Measurements from ENCODE around the gene VASH1. TPM values are rescaled to one million over a fixed set of nuclear protein-coding genes. Genes with fewer than 3 reads are reported as not detected.
"Not testable (repeated sequence)": the region's sequence is repeated elsewhere in the genome, so short reads cannot be mapped to it uniquely, and the experiment has no call there.

The VASH1 gene
- total and polyA plus RNA-seq, 2 donors (not counting 1 experiment from before 2014, with no cell fraction given): 2.5 to 4.5 TPM

DNA sequence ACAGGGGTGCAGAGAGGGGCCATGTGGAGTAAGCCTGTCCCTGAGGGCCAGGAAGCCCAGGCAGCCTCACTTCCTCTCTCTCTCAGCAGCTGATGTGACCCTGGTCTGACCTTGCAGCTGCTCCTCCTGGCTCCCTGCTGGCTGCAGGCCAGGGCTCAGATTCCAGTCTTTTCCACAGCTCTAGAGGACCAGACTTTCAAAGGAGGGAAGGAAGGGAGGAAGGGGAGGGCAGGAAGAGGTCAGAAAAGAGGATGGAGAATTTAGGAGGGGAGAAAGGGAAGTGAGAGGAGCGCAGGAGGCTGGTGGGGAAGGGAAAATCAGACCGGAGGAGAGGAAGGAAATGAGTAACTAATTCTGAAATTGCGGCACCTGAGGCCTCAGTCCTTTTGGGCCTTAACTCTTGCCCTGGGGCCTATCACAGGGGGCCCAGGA is 40.9 kb upstream of the VASH1 start:
- Histone ChIP-seq H3K9ac (ENCODE audit: insufficient read depth, low read length) (no peak overlapping the region), H4K20me1 (ENCODE audit: control insufficient read depth, extremely low read depth, insufficient read depth, low read length) (no peaks in the 10 kb centered on the region), H3K4me3 (replicated peaks in 1 of 4; ENCODE audit: control extremely low read depth in 1 of 4, insufficient read depth in 1 of 4, low read depth in 3 of 4, low read length in 4 of 4) (no peak overlapping the region), H3K27ac (ENCODE audit: insufficient read depth, low read length) (no peak overlapping the region), H3K79me2 (ENCODE audit: control insufficient read depth, insufficient read depth, low read length) (no peaks in the 10 kb centered on the region), H3K9me3 (ENCODE audit: control insufficient read depth, insufficient read depth, low read depth, low read length) (no peaks in the 10 kb centered on the region), H3K4me1 (ENCODE audit: control insufficient read depth, extremely low read depth, insufficient read depth, low read length) (peaks cover 2% of the 10 kb centered on the region), H3K36me3 (ENCODE audit: control insufficient read depth, insufficient read depth, low read length) (no peaks in the 10 kb centered on the region), H3K4me2 (ENCODE audit: extremely low read depth, insufficient read depth, low read length) (no peak overlapping the region), H3K27me3 (ENCODE audit: control insufficient read depth, insufficient read depth, low read length) (no peaks in the 10 kb centered on the region), H2AFZ (ENCODE audit: low read length) (no peak overlapping the region)
- DNase-seq (ENCODE audit: low read depth in 2 of 2): peak; percentile 42 to 59
- TF ChIP-seq, protein P1, sequence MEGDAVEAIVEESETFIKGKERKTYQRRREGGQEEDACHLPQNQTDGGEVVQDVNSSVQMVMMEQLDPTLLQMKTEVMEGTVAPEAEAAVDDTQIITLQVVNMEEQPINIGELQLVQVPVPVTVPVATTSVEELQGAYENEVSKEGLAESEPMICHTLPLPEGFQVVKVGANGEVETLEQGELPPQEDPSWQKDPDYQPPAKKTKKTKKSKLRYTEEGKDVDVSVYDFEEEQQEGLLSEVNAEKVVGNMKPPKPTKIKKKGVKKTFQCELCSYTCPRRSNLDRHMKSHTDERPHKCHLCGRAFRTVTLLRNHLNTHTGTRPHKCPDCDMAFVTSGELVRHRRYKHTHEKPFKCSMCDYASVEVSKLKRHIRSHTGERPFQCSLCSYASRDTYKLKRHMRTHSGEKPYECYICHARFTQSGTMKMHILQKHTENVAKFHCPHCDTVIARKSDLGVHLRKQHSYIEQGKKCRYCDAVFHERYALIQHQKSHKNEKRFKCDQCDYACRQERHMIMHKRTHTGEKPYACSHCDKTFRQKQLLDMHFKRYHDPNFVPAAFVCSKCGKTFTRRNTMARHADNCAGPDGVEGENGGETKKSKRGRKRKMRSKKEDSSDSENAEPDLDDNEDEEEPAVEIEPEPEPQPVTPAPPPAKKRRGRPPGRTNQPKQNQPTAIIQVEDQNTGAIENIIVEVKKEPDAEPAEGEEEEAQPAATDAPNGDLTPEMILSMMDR (conservative IDR thresholded peaks at IDR 0.05 in 1 of 2, IDR thresholded peaks at IDR 0.05 in 1 of 2; ENCODE audit: low read depth in 1 of 2, low read length in 2 of 2): no peak
- no peak for TF ChIP-seq EZH2 (IDR thresholded peaks at IDR 0.05; ENCODE audit: low read length, missing control alignments)

DNA sequence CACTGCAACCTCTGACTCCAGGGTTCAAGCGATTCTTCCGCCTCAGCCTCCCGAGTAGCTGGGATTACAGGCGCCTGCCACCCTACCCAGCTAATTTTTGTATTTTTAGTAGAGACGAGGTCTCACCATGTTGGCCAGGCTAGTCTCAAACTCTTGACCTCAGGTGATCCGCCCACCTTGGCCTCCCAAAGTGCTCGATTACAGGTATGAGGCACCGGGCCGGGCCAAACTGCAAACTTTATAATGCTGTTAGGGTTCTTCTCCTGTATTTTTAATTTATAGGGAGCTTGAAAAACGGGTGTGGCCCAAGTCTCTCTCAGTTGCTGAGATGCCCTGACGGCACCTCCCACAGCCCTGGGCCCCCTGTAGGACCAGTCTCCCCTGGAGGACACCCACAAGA is 39.8 kb upstream of the VASH1 start:
- not testable (repeated sequence) for H3K27me3 ChIP-seq (ENCODE audit: control insufficient read depth, insufficient read depth, low read length); DNase-seq (ENCODE audit: low read depth in 2 of 2); H3K79me2 ChIP-seq (ENCODE audit: control insufficient read depth, insufficient read depth, low read length); H3K27ac ChIP-seq (ENCODE audit: insufficient read depth, low read length); H4K20me1 ChIP-seq (ENCODE audit: control insufficient read depth, extremely low read depth, insufficient read depth, low read length); H3K4me1 ChIP-seq (ENCODE audit: control insufficient read depth, extremely low read depth, insufficient read depth, low read length); H2AFZ ChIP-seq (ENCODE audit: low read length); H3K9me3 ChIP-seq (ENCODE audit: control insufficient read depth, insufficient read depth, low read depth, low read length); H3K4me2 ChIP-seq (ENCODE audit: extremely low read depth, insufficient read depth, low read length); H3K36me3 ChIP-seq (ENCODE audit: control insufficient read depth, insufficient read depth, low read length); H3K9ac ChIP-seq (ENCODE audit: insufficient read depth, low read length); H3K4me3 ChIP-seq (replicated peaks in 1 of 4; ENCODE audit: control extremely low read depth in 1 of 4, insufficient read depth in 1 of 4, low read depth in 3 of 4, low read length in 4 of 4)

DNA sequence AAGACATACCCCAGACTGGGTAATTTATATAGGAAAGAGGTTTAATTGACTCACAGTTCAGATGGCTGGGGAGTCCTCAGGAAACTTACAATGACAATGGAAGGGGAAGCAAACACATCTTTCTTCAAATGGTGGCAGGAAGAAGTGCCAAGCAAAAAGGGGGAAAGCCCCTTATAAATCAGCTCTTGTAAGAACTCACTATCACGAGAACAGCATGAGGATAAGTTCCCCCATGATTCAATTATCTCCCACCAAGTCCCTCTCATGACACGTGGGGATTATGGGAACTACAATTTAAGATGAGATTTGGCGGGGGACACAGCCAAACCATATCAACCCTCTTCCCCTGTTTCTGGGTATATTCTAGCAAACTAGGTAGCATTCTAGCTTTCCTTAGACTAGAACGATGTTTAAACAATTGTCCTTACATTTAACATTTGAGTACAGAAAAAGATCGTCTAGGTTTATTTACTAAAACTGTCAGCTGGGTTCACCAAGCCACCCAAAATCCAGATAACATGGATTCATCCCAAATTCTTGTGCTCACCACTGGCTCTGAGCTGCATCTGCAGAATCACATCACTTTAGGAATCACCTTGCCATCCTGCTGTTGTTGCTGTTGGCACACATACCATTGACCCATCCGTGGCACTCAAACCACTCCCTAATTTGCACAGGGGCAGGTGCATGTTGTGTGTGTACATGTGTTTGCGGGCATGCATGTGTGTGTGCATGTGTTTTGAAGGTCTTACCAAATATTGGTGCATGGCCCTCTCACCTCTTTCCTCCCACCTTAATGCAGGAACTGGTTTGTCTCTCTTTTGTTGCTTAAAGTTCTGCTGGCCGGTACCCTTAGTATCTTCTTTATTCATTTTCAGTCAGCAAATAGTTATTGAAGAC is 36.4 kb upstream of the VASH1 start:
- Histone ChIP-seq H3K4me1 (ENCODE audit: control insufficient read depth, extremely low read depth, insufficient read depth, low read length) (peaks cover 2% of the 10 kb centered on the region), H3K4me3 (replicated peaks in 1 of 4; ENCODE audit: control extremely low read depth in 1 of 4, insufficient read depth in 1 of 4, low read depth in 3 of 4, low read length in 4 of 4) (no peak overlapping the region), H2AFZ (ENCODE audit: low read length) (no peak overlapping the region), H4K20me1 (ENCODE audit: control insufficient read depth, extremely low read depth, insufficient read depth, low read length) (no peaks in the 10 kb centered on the region), H3K4me2 (ENCODE audit: extremely low read depth, insufficient read depth, low read length) (no peak overlapping the region), H3K27ac (ENCODE audit: insufficient read depth, low read length) (no peak overlapping the region), H3K9me3 (ENCODE audit: control insufficient read depth, insufficient read depth, low read depth, low read length) (no peaks in the 10 kb centered on the region), H3K9ac (ENCODE audit: insufficient read depth, low read length) (no peak overlapping the region), H3K36me3 (ENCODE audit: control insufficient read depth, insufficient read depth, low read length) (no peaks in the 10 kb centered on the region), H3K79me2 (ENCODE audit: control insufficient read depth, insufficient read depth, low read length) (no peaks in the 10 kb centered on the region), H3K27me3 (ENCODE audit: control insufficient read depth, insufficient read depth, low read length) (no peaks in the 10 kb centered on the region)
- no peak for TF ChIP-seq EZH2 (IDR thresholded peaks at IDR 0.05; ENCODE audit: low read length, missing control alignments)
- TF ChIP-seq, protein P1 (conservative IDR thresholded peaks at IDR 0.05 in 1 of 2, IDR thresholded peaks at IDR 0.05 in 1 of 2; ENCODE audit: low read depth in 1 of 2, low read length in 2 of 2): no peak
- no peak for DNase-seq (ENCODE audit: low read depth in 2 of 2)
